Measurements from ENCODE around the gene ALKBH8. TPM values are rescaled to one million over a fixed set of nuclear protein-coding genes. Genes with fewer than 3 reads are reported as not detected.

ALKBH8 gene
- total and polyA plus RNA-seq, 2 experiments from 2014 or later: 6.6 to 10.7 TPM

- Histone ChIP-seq H3K4me3 (0 out of 2 replicates have a peak overlapping the region, but pooled peaks have one; percentile 3), H4K20me1 (ENCODE audit: insufficient read depth) (no peaks in the 10 kb centered on the region), H3K27ac (peak overlapping the region; percentile 39), H3K9me2 (ENCODE audit: insufficient read depth) (no peaks in the 10 kb centered on the region), H3K79me2 (ENCODE audit: insufficient read depth) (no peaks in the 10 kb centered on the region), H3K4me2 (ENCODE audit: unreplicated experiment) (peak overlapping the region; percentile 20), H3K9me3 (ENCODE audit: low read depth) (no peaks in the 10 kb centered on the region), H3F3A (ENCODE audit: insufficient read depth) (peaks cover 10% of the 10 kb centered on the region), H3K4me1 (ENCODE audit: insufficient read depth) (peaks cover 17% of the 10 kb centered on the region), H3K27me3 (replicated peaks; ENCODE audit: insufficient read depth) (no peaks in the 10 kb centered on the region), H3K9ac (no peak overlapping the region), H2AFZ (peak overlapping the region; percentile 12; the same call in 1 of the 2 replicates), H3K36me3 (ENCODE audit: low read depth) (no peaks in the 10 kb centered on the region)
- peak; percentile 87 for DNase-seq
- 31% methylated on average over 4 of the region's 4 CpGs for WGBS, 2 experiments (ENCODE audit: low coverage in 1 of 2, low lambda C conversion rate in 2 of 2, missing lambda C conversion rate in 2 of 2)
- in situ Hi-C loops (cut with MboI): no loop called here
- no peak for TF ChIP-seq EZH2phosphoT487 (IDR thresholded peaks at IDR 0.05; ENCODE audit: insufficient read depth, low read depth)
- TF ChIP-seq EZH2 (IDR thresholded peaks at IDR 0.05; ENCODE audit: insufficient read depth, poor library complexity, severe bottlenecking): no peak
Measured at GRCh38 chr11:107496011-107496410, 69.5 kb downstream of the ALKBH8 start.

- H3K27ac ChIP-seq: no peak overlapping the region
Measured at GRCh38 chr11:107494055-107494454, 71.5 kb downstream of the ALKBH8 start.

GRCh38 chr11:107493117-107493516, 72.4 kb downstream of the ALKBH8 start:
- H3F3A ChIP-seq (ENCODE audit: insufficient read depth): peaks cover 10% of the 10 kb centered on the region
- TF ChIP-seq EZH2phosphoT487 (IDR thresholded peaks at IDR 0.05; ENCODE audit: insufficient read depth, low read depth) (no peak), EZH2 (IDR thresholded peaks at IDR 0.05; ENCODE audit: insufficient read depth, poor library complexity, severe bottlenecking) (no peak)
- no peaks in the 10 kb centered on the region for H3K27me3 ChIP-seq (replicated peaks; ENCODE audit: insufficient read depth)
- no peaks in the 10 kb centered on the region for H4K20me1 ChIP-seq (ENCODE audit: insufficient read depth)
- H2AFZ ChIP-seq: no peak overlapping the region
- no peaks in the 10 kb centered on the region for H3K36me3 ChIP-seq (ENCODE audit: low read depth)
- no peaks in the 10 kb centered on the region for H3K79me2 ChIP-seq (ENCODE audit: insufficient read depth)
- WGBS, 2 experiments (ENCODE audit: low coverage in 1 of 2, low lambda C conversion rate in 2 of 2, missing lambda C conversion rate in 2 of 2): 94 to 100% methylated on average over 1 of the region's 1 CpG
- no peaks in the 10 kb centered on the region for H3K9me3 ChIP-seq (ENCODE audit: low read depth)
- no peak overlapping the region for H3K4me3 ChIP-seq
- no peak overlapping the region for H3K4me2 ChIP-seq (ENCODE audit: unreplicated experiment)
- no peaks in the 10 kb centered on the region for H3K9me2 ChIP-seq (ENCODE audit: insufficient read depth)
- peaks cover 17% of the 10 kb centered on the region for H3K4me1 ChIP-seq (ENCODE audit: insufficient read depth)
- peak; percentile 74 for DNase-seq
- no peak overlapping the region for H3K9ac ChIP-seq
- H3K27ac ChIP-seq: no peak overlapping the region
- in situ Hi-C loops (cut with MboI): no loop called here

More at GRCh38 chr11:107494055-107494454, 71.5 kb downstream of the ALKBH8 start:
- Histone ChIP-seq H3F3A (ENCODE audit: insufficient read depth) (peaks cover 10% of the 10 kb centered on the region), H3K9ac (no peak overlapping the region), H4K20me1 (ENCODE audit: insufficient read depth) (no peaks in the 10 kb centered on the region), H3K9me3 (ENCODE audit: low read depth) (no peaks in the 10 kb centered on the region), H2AFZ (no peak overlapping the region), H3K4me1 (ENCODE audit: insufficient read depth) (peaks cover 17% of the 10 kb centered on the region), H3K4me3 (no peak overlapping the region), H3K9me2 (ENCODE audit: insufficient read depth) (no peaks in the 10 kb centered on the region), H3K79me2 (ENCODE audit: insufficient read depth) (no peaks in the 10 kb centered on the region), H3K4me2 (ENCODE audit: unreplicated experiment) (no peak overlapping the region), H3K27me3 (replicated peaks; ENCODE audit: insufficient read depth) (no peaks in the 10 kb centered on the region), H3K36me3 (ENCODE audit: low read depth) (no peaks in the 10 kb centered on the region)
- TF ChIP-seq EZH2phosphoT487 (IDR thresholded peaks at IDR 0.05; ENCODE audit: insufficient read depth, low read depth): no peak
- TF ChIP-seq EZH2 (IDR thresholded peaks at IDR 0.05; ENCODE audit: insufficient read depth, poor library complexity, severe bottlenecking): no peak
- 57 to 67% methylated on average over 1 of the region's 1 CpG for WGBS, 2 experiments (ENCODE audit: low coverage in 1 of 2, low lambda C conversion rate in 2 of 2, missing lambda C conversion rate in 2 of 2)
- no peak for DNase-seq
- in situ Hi-C loops (cut with MboI): no loop called here

GRCh38 chr11:107490836-107491235, 74.7 kb downstream of the ALKBH8 start:
- Histone ChIP-seq H3K36me3 (ENCODE audit: low read depth) (no peaks in the 10 kb centered on the region), H3K4me2 (ENCODE audit: unreplicated experiment) (no peak overlapping the region), H3K9me3 (ENCODE audit: low read depth) (no peaks in the 10 kb centered on the region), H3K27me3 (replicated peaks; ENCODE audit: insufficient read depth) (no peaks in the 10 kb centered on the region), H3K27ac (no peak overlapping the region), H3K4me1 (ENCODE audit: insufficient read depth) (peaks cover 19% of the 10 kb centered on the region), H3F3A (ENCODE audit: insufficient read depth) (peaks cover 5% of the 10 kb centered on the region; the same call in 1 of the 2 replicates), H3K79me2 (ENCODE audit: insufficient read depth) (no peaks in the 10 kb centered on the region), H4K20me1 (ENCODE audit: insufficient read depth) (no peaks in the 10 kb centered on the region), H3K9me2 (ENCODE audit: insufficient read depth) (no peaks in the 10 kb centered on the region), H2AFZ (no peak overlapping the region), H3K9ac (no peak overlapping the region), H3K4me3 (no peak overlapping the region)
- in situ Hi-C loops (cut with MboI): no loop called here
- WGBS, 2 experiments (ENCODE audit: low coverage in 1 of 2, low lambda C conversion rate in 2 of 2, missing lambda C conversion rate in 2 of 2): 90 to 92% methylated on average over 2 of the region's 2 CpGs
- TF ChIP-seq EZH2phosphoT487 (IDR thresholded peaks at IDR 0.05; ENCODE audit: insufficient read depth, low read depth) (no peak), EZH2 (IDR thresholded peaks at IDR 0.05; ENCODE audit: insufficient read depth, poor library complexity, severe bottlenecking) (no peak)
- no peak for DNase-seq

- H3K4me2 ChIP-seq (ENCODE audit: unreplicated experiment): no peak overlapping the region
- DNase-seq: no peak
- H3K9me2 ChIP-seq (ENCODE audit: insufficient read depth): no peaks in the 10 kb centered on the region
- H2AFZ ChIP-seq: no peak overlapping the region
- no peak overlapping the region for H3K9ac ChIP-seq
- peaks cover 4% of the 10 kb centered on the region; the same call in 1 of the 2 replicates for H3K4me1 ChIP-seq (ENCODE audit: insufficient read depth)
- H3K27me3 ChIP-seq (replicated peaks; ENCODE audit: insufficient read depth): no peaks in the 10 kb centered on the region; the same call in 1 of the 2 replicates
- no peaks in the 10 kb centered on the region for H3F3A ChIP-seq (ENCODE audit: insufficient read depth)
- H3K4me3 ChIP-seq: no peak overlapping the region
- no peaks in the 10 kb centered on the region for H4K20me1 ChIP-seq (ENCODE audit: insufficient read depth)
- in situ Hi-C loops (cut with MboI): no loop called here
- no peaks in the 10 kb centered on the region for H3K36me3 ChIP-seq (ENCODE audit: low read depth)
- no peak for TF ChIP-seq EZH2 (IDR thresholded peaks at IDR 0.05; ENCODE audit: insufficient read depth, poor library complexity, severe bottlenecking)
- TF ChIP-seq EZH2phosphoT487 (IDR thresholded peaks at IDR 0.05; ENCODE audit: insufficient read depth, low read depth): no peak
- H3K9me3 ChIP-seq (ENCODE audit: low read depth): no peaks in the 10 kb centered on the region
- no peaks in the 10 kb centered on the region for H3K79me2 ChIP-seq (ENCODE audit: insufficient read depth)
- no peak overlapping the region for H3K27ac ChIP-seq
Measured at GRCh38 chr11:107482234-107482633, 83.3 kb downstream of the ALKBH8 start.

Measured in GM23248 (cell line).